Measurements from ENCODE around the gene HPCAL1. TPM values are rescaled to one million over a fixed set of nuclear protein-coding genes. Genes with fewer than 3 reads are reported as not detected.

Gene HPCAL1
- total and polyA plus RNA-seq, 10 of the 15 experiments (the other 5 are each of a cell fraction or from before 2014, with no cell fraction given): 0.40 to 12.8 (median 7.9) TPM

DNA sequence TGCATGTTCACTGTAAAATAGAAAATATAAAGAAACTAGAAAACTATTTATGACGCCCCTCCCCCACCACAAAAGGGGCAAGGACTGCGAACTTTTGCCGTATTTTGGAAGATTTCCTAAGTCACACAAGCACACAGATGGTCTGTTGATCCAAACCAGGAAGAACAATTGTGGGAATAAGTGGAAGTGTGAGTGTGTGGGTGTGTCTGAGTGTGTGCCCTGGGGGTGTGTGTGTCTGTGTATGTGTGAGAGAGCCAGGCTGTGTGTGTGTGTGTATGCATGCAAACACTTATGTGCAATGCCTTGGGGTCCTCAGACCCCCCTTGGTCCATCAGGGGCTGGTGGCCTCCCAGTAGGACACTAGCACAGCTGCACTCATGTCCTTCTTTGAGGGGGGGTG is 43.1 kb downstream of the HPCAL1 start:
- FAIRE-seq (no peak), DNase-seq (ENCODE audit: low read depth, low spot score) (no peak), ATAC-seq (no peak)
- no peaks in the 10 kb centered on the region for H3K36me3 ChIP-seq (ENCODE audit: control insufficient read depth in 2 of 2, insufficient read depth in 2 of 2, low read length in 1 of 2)
- no peak overlapping the region for H3K4me3 ChIP-seq
- H3K4me2 ChIP-seq (ENCODE audit: control insufficient read depth, insufficient read depth): no peak overlapping the region
- no TSS peak for BruUV-seq (replicated peaks)
- TF ChIP-seq NFYB (IDR thresholded peaks at IDR 0.05; ENCODE audit: insufficient read depth, low read depth, low read length): no peak
- no peak for TF ChIP-seq EZH2 (IDR thresholded peaks at IDR 0.05; ENCODE audit: borderline replicate concordance, control insufficient read depth, low read depth, low read length)
- CTCF ChIA-PET: no interaction called here
- no peaks in the 10 kb centered on the region for H4K20me1 ChIP-seq (ENCODE audit: control insufficient read depth, insufficient read depth)
- no peaks in the 10 kb centered on the region for H3K27me3 ChIP-seq (replicated peaks in 1 of 2; ENCODE audit: control insufficient read depth in 2 of 2, insufficient read depth in 2 of 2, low read length in 1 of 2)
- WGBS (ENCODE audit: insufficient coverage, insufficient replicate concordance, low lambda C conversion rate, missing lambda C conversion rate): 37% methylated on average over 3 of the region's 3 CpGs
- H3K79me2 ChIP-seq (ENCODE audit: control insufficient read depth, insufficient read depth, low read length): no peaks in the 10 kb centered on the region
- POLR2A ChIA-PET: no interaction called here
- in situ Hi-C loops (cut with MboI): no loop called here
- H3K27ac ChIP-seq (ENCODE audit: control insufficient read depth, insufficient read depth): no peak overlapping the region
- no peaks in the 10 kb centered on the region for H3K4me1 ChIP-seq (ENCODE audit: control insufficient read depth, insufficient read depth, low read length)
- H3K9me3 ChIP-seq (replicated peaks; ENCODE audit: control insufficient read depth, insufficient read depth, low read length): no peaks in the 10 kb centered on the region
- no peak overlapping the region for H2AFZ ChIP-seq (ENCODE audit: control insufficient read depth, low read depth, low read length)
- no peak overlapping the region for H3K9ac ChIP-seq (ENCODE audit: control insufficient read depth, insufficient read depth, low read length)
- SMC1A ChIA-PET (ENCODE audit: uncharacterized antibody, unreplicated experiment): no interaction called here
- RAD21 ChIA-PET (ENCODE audit: unreplicated experiment): no interaction called here
- intact Hi-C loops (cut with micrococcal nuclease; ENCODE audit: unreplicated experiment): no loop called here

GRCh38 chr2:10346929-10347561 is 44.3 kb downstream of the HPCAL1 start:
- BruUV-seq (replicated peaks): no TSS peak
- CTCF ChIA-PET: no interaction called here
- no peaks in the 10 kb centered on the region for H3K36me3 ChIP-seq (ENCODE audit: control insufficient read depth in 2 of 2, insufficient read depth in 2 of 2, low read length in 1 of 2)
- SMC1A ChIA-PET (ENCODE audit: uncharacterized antibody, unreplicated experiment): no interaction called here
- intact Hi-C loops (cut with micrococcal nuclease; ENCODE audit: unreplicated experiment): no loop called here
- DNase-seq (ENCODE audit: low read depth, low spot score): no peak
- H3K9ac ChIP-seq (ENCODE audit: control insufficient read depth, insufficient read depth, low read length): no peak overlapping the region
- ATAC-seq: no peak
- no peak overlapping the region for H2AFZ ChIP-seq (ENCODE audit: control insufficient read depth, low read depth, low read length)
- FAIRE-seq: no peak
- WGBS (ENCODE audit: insufficient coverage, insufficient replicate concordance, low lambda C conversion rate, missing lambda C conversion rate): 42% methylated on average over 16 of the region's 16 CpGs
- H3K27ac ChIP-seq (ENCODE audit: control insufficient read depth, insufficient read depth): no peak overlapping the region
- no peaks in the 10 kb centered on the region for H3K4me1 ChIP-seq (ENCODE audit: control insufficient read depth, insufficient read depth, low read length)
- RAD21 ChIA-PET (ENCODE audit: unreplicated experiment): no interaction called here
- no peak overlapping the region for H3K4me3 ChIP-seq
- H3K79me2 ChIP-seq (ENCODE audit: control insufficient read depth, insufficient read depth, low read length): no peaks in the 10 kb centered on the region
- no peaks in the 10 kb centered on the region for H3K27me3 ChIP-seq (replicated peaks in 1 of 2; ENCODE audit: control insufficient read depth in 2 of 2, insufficient read depth in 2 of 2, low read length in 1 of 2)
- POLR2A ChIA-PET: interaction anchor here (1.2 kb wide), 1 partner anchor 36 kb away, joined by 3 read pairs; no protein-coding TSS in a partner anchor
- in situ Hi-C loops (cut with MboI): no loop called here
- H3K9me3 ChIP-seq (replicated peaks; ENCODE audit: control insufficient read depth, insufficient read depth, low read length): no peaks in the 10 kb centered on the region
- H3K4me2 ChIP-seq (ENCODE audit: control insufficient read depth, insufficient read depth): no peak overlapping the region
- H4K20me1 ChIP-seq (ENCODE audit: control insufficient read depth, insufficient read depth): no peaks in the 10 kb centered on the region
- no peak for TF ChIP-seq E2F4 (IDR thresholded peaks at IDR 0.05; ENCODE audit: low read depth, low read length)
- TF ChIP-seq EGR1 (IDR thresholded peaks at IDR 0.05; ENCODE audit: borderline replicate concordance in 1 of 2, low read depth in 2 of 2, low read length in 2 of 2): no peak
- TF ChIP-seq, protein P1, sequence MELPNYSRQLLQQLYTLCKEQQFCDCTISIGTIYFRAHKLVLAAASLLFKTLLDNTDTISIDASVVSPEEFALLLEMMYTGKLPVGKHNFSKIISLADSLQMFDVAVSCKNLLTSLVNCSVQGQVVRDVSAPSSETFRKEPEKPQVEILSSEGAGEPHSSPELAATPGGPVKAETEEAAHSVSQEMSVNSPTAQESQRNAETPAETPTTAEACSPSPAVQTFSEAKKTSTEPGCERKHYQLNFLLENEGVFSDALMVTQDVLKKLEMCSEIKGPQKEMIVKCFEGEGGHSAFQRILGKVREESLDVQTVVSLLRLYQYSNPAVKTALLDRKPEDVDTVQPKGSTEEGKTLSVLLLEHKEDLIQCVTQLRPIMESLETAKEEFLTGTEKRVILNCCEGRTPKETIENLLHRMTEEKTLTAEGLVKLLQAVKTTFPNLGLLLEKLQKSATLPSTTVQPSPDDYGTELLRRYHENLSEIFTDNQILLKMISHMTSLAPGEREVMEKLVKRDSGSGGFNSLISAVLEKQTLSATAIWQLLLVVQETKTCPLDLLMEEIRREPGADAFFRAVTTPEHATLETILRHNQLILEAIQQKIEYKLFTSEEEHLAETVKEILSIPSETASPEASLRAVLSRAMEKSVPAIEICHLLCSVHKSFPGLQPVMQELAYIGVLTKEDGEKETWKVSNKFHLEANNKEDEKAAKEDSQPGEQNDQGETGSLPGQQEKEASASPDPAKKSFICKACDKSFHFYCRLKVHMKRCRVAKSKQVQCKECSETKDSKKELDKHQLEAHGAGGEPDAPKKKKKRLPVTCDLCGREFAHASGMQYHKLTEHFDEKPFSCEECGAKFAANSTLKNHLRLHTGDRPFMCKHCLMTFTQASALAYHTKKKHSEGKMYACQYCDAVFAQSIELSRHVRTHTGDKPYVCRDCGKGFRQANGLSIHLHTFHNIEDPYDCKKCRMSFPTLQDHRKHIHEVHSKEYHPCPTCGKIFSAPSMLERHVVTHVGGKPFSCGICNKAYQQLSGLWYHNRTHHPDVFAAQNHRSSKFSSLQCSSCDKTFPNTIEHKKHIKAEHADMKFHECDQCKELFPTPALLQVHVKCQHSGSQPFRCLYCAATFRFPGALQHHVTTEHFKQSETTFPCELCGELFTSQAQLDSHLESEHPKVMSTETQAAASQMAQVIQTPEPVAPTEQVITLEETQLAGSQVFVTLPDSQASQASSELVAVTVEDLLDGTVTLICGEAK (IDR thresholded peaks at IDR 0.05; ENCODE audit: borderline replicate concordance): no peak
- TF ChIP-seq ATF2 (IDR thresholded peaks at IDR 0.05; ENCODE audit: low read length): no peak
- TF ChIP-seq NR2F1 (conservative IDR thresholded peaks at IDR 0.05): no peak
- no peak for TF ChIP-seq PKNOX1 (IDR thresholded peaks at IDR 0.05)
- TF ChIP-seq STAT3 (IDR thresholded peaks at IDR 0.05; ENCODE audit: low read depth, low read length): no peak
